ENCODE data around the gene MEIKIN.

MEIKIN gene

GRCh38 chr5:131932235-131932634, 13.2 kb downstream of the MEIKIN start:
- no peak for DNase-seq (ENCODE audit: extremely low spot score)
- TF ChIP-seq HDGF (IDR thresholded peaks at IDR 0.05; ENCODE audit: borderline replicate concordance), result no peak
- TF ChIP-seq LEF1 (IDR thresholded peaks at IDR 0.05; ENCODE audit: borderline replicate concordance), result no peak
- TF ChIP-seq TARDBP (IDR thresholded peaks at IDR 0.05), result no peak
- no peak for TF ChIP-seq FOXK2 (IDR thresholded peaks at IDR 0.05)
- no peak for TF ChIP-seq SUZ12 (IDR thresholded peaks at IDR 0.05)
- TF ChIP-seq PKNOX1 (IDR thresholded peaks at IDR 0.05), result no peak
- no peak for TF ChIP-seq NFRKB (IDR thresholded peaks at IDR 0.05)
- no peak for TF ChIP-seq FOXA1 (IDR thresholded peaks at IDR 0.05)
- TF ChIP-seq BHLHE40 (IDR thresholded peaks at IDR 0.05; ENCODE audit: borderline replicate concordance), result no peak
- TF ChIP-seq ZNF384 (IDR thresholded peaks at IDR 0.05), result no peak
- TF ChIP-seq L3MBTL2 (conservative IDR thresholded peaks at IDR 0.05), result no peak
- TF ChIP-seq ARNT (IDR thresholded peaks at IDR 0.05), result no peak
- TF ChIP-seq CTBP1 (IDR thresholded peaks at IDR 0.05; ENCODE audit: borderline replicate concordance), result no peak
- no peak for TF ChIP-seq FOXM1 (IDR thresholded peaks at IDR 0.05; ENCODE audit: borderline replicate concordance)
- TF ChIP-seq ELF4 (IDR thresholded peaks at IDR 0.05), result no peak
- ChIA-PET CTCF (no interaction called here), POLR2A (no interaction called here)

GRCh38 chr5:131928957-131929356, 16.5 kb downstream of the MEIKIN start:
- ChIA-PET CTCF (no interaction called here), POLR2A (no interaction called here)
- no peak for TF ChIP-seq ELF4 (IDR thresholded peaks at IDR 0.05)
- no peak for TF ChIP-seq HDGF (IDR thresholded peaks at IDR 0.05; ENCODE audit: borderline replicate concordance)
- no peak for TF ChIP-seq NFRKB (IDR thresholded peaks at IDR 0.05)
- no peak for TF ChIP-seq ZNF384 (IDR thresholded peaks at IDR 0.05)
- TF ChIP-seq SUZ12 (IDR thresholded peaks at IDR 0.05), result no peak
- TF ChIP-seq LEF1 (IDR thresholded peaks at IDR 0.05; ENCODE audit: borderline replicate concordance), result no peak
- TF ChIP-seq TARDBP (IDR thresholded peaks at IDR 0.05), result no peak
- TF ChIP-seq PKNOX1 (IDR thresholded peaks at IDR 0.05), result no peak
- TF ChIP-seq BHLHE40 (IDR thresholded peaks at IDR 0.05; ENCODE audit: borderline replicate concordance), result no peak
- no peak for TF ChIP-seq CTBP1 (IDR thresholded peaks at IDR 0.05; ENCODE audit: borderline replicate concordance)
- no peak for TF ChIP-seq FOXM1 (IDR thresholded peaks at IDR 0.05; ENCODE audit: borderline replicate concordance)
- no peak for TF ChIP-seq FOXK2 (IDR thresholded peaks at IDR 0.05)
- TF ChIP-seq FOXA1 (IDR thresholded peaks at IDR 0.05), result no peak
- no peak for TF ChIP-seq ARNT (IDR thresholded peaks at IDR 0.05)
- no peak for TF ChIP-seq L3MBTL2 (conservative IDR thresholded peaks at IDR 0.05)
- no peak for DNase-seq (ENCODE audit: extremely low spot score)

- TF ChIP-seq PKNOX1 (IDR thresholded peaks at IDR 0.05) (no peak), SP1 (IDR thresholded peaks at IDR 0.05) (no peak), LEF1 (IDR thresholded peaks at IDR 0.05; ENCODE audit: borderline replicate concordance) (no peak), NFRKB (IDR thresholded peaks at IDR 0.05) (no peak), FOXK2 (IDR thresholded peaks at IDR 0.05) (no peak), FOXA1 (IDR thresholded peaks at IDR 0.05) (no peak), SUZ12 (IDR thresholded peaks at IDR 0.05) (no peak), ARNT (IDR thresholded peaks at IDR 0.05) (no peak), CTBP1 (IDR thresholded peaks at IDR 0.05; ENCODE audit: borderline replicate concordance) (no peak), ZNF384 (IDR thresholded peaks at IDR 0.05) (no peak), HDGF (IDR thresholded peaks at IDR 0.05; ENCODE audit: borderline replicate concordance) (no peak), TARDBP (IDR thresholded peaks at IDR 0.05) (no peak)
- POLR2A ChIA-PET, result no interaction called here
- no peak for DNase-seq (ENCODE audit: extremely low spot score)
- CTCF ChIA-PET, result no interaction called here
These were observed 19.3 kb downstream of the MEIKIN start for GRCh38 chr5:131926168-131926567.

GRCh38 chr5:131916481-131916880, 29.0 kb downstream of the MEIKIN start:
- ChIA-PET CTCF (no interaction called here), POLR2A (no interaction called here)
- DNase-seq (ENCODE audit: extremely low spot score), result no peak
- TF ChIP-seq L3MBTL2 (conservative IDR thresholded peaks at IDR 0.05), result no peak
- TF ChIP-seq LEF1 (IDR thresholded peaks at IDR 0.05; ENCODE audit: borderline replicate concordance), result no peak
- TF ChIP-seq FOXM1 (IDR thresholded peaks at IDR 0.05; ENCODE audit: borderline replicate concordance), result no peak
- no peak for TF ChIP-seq SUZ12 (IDR thresholded peaks at IDR 0.05)
- no peak for TF ChIP-seq PKNOX1 (IDR thresholded peaks at IDR 0.05)
- TF ChIP-seq NFRKB (IDR thresholded peaks at IDR 0.05), result no peak
- TF ChIP-seq HDGF (IDR thresholded peaks at IDR 0.05; ENCODE audit: borderline replicate concordance), result no peak
- TF ChIP-seq TARDBP (IDR thresholded peaks at IDR 0.05), result no peak
- no peak for TF ChIP-seq BHLHE40 (IDR thresholded peaks at IDR 0.05; ENCODE audit: borderline replicate concordance)
- no peak for TF ChIP-seq CTBP1 (IDR thresholded peaks at IDR 0.05; ENCODE audit: borderline replicate concordance)
- no peak for TF ChIP-seq ZNF384 (IDR thresholded peaks at IDR 0.05)
- TF ChIP-seq FOXK2 (IDR thresholded peaks at IDR 0.05), result no peak

- POLR2A ChIA-PET, result no interaction called here
- no peak for TF ChIP-seq BHLHE40 (IDR thresholded peaks at IDR 0.05; ENCODE audit: borderline replicate concordance)
- CTCF ChIA-PET, result no interaction called here
- DNase-seq (ENCODE audit: extremely low spot score), result no peak
These were observed 31.0 kb downstream of the MEIKIN start for GRCh38 chr5:131914472-131914871.

GRCh38 chr5:131913603-131914002, 31.9 kb downstream of the MEIKIN start:
- no peak for DNase-seq (ENCODE audit: extremely low spot score)
- ChIA-PET CTCF (no interaction called here), POLR2A (no interaction called here)
- no peak for TF ChIP-seq SP1 (IDR thresholded peaks at IDR 0.05)
- no peak for TF ChIP-seq FOXK2 (IDR thresholded peaks at IDR 0.05)
- TF ChIP-seq FOXM1 (IDR thresholded peaks at IDR 0.05; ENCODE audit: borderline replicate concordance), result no peak
- no peak for TF ChIP-seq NFRKB (IDR thresholded peaks at IDR 0.05)
- TF ChIP-seq PKNOX1 (IDR thresholded peaks at IDR 0.05), result no peak
- TF ChIP-seq L3MBTL2 (conservative IDR thresholded peaks at IDR 0.05), result no peak
- TF ChIP-seq HDGF (IDR thresholded peaks at IDR 0.05; ENCODE audit: borderline replicate concordance), result no peak
- no peak for TF ChIP-seq LEF1 (IDR thresholded peaks at IDR 0.05; ENCODE audit: borderline replicate concordance)
- no peak for TF ChIP-seq CTBP1 (IDR thresholded peaks at IDR 0.05; ENCODE audit: borderline replicate concordance)
- no peak for TF ChIP-seq BHLHE40 (IDR thresholded peaks at IDR 0.05; ENCODE audit: borderline replicate concordance)
- no peak for TF ChIP-seq TARDBP (IDR thresholded peaks at IDR 0.05)
- TF ChIP-seq ELF4 (IDR thresholded peaks at IDR 0.05), result no peak

Data from HEK293T (cell line).